HG03439 (cell line): ENCODE measurements around the gene EID3.
A peak's percentile ranks its signal among the peaks of the same experiment; 100 is the strongest.
"Not testable (repeated sequence)": the region's sequence is repeated elsewhere in the genome, so short reads cannot be mapped to it uniquely, and the experiment has no call there.

Experiments
- ATAC-seq: cut with Tn5 transposase; IDR thresholded peaks from one replicate; pipeline ENCODE4 v1.9.1; 2021; ENCODE audit warnings: mild to moderate bottlenecking, moderate library complexity; ENCODE audit not compliant: unreplicated experiment

EID3 gene

DNA sequence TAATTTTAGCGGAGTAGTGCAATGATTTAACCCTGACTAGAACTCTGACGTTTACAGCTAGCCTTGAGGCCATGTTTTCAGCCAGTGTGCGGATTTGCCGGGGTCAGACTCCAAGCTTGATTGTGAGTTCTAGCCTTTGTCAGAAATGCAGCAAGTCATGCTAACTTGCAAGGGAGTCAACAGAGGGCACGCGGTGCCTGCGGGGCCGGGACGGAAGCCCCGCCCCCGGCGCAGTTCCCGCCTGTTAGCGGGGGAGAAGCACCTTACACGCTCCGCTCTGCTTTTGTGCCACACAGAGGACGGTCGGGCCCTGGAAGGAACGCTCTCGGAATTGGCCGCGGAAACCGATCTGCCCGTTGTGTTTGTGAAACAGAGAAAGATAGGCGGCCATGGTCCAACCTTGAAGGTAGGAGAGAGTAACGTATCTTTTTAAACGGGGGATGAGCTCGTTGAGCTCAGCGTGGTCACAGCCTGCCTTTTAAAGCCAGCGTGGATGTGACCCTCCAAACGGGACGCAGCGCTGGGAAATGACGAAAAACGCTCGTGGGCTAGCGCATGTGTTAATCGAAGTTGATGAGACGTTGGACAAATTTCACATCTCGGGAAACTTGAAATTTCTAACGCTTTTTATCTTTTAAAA is 14.8 kb upstream of the EID3 start:
- peak; percentile 46 for ATAC-seq

DNA sequence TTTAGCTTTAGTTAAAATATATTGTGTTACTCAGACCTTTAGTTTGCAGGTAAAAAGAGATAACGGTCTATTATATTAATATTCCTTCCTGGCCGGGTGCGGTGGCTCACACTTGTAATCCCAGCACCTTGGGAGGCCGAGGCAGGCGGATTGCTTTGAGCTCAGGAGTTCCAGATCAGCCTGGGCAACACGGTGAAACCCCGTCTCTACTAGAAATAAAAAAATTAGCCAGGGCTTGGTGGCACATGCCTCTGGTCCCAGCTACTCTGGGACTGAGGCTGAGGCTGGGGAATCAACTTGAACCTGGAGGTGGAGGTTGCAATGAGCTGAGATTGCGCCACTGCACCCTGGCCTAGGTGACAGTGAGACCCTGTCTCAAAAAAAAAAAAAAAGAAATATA is 13.2 kb upstream of the EID3 start:
- ATAC-seq: no peak

DNA sequence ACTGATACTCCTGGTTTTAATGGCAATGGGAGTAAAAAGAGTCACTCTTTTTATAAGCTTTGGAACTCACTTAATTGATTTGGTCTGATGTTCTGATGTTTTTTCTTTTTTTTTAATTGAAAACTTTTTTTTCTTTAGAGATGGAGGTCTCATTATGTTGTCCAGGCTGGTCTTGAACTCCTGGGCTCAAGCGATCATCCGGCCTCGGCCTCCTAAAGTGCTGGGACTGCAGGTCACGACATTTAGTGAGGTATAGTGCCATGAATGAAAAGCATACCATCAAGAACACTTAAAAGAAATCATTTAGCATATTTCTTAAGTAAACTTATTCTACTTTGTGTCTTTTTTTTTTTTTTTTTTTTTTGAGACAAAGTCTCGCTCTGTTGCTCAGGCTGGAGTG is 12.7 kb upstream of the EID3 start:
- no peak for ATAC-seq

- ATAC-seq: no peak
These were observed 11.5 kb upstream of the EID3 start for GRCh38 chr12:104291867-104292524.

GRCh38 chr12:104292872-104293794 is 10.4 kb upstream of the EID3 start:
- no peak for ATAC-seq

DNA sequence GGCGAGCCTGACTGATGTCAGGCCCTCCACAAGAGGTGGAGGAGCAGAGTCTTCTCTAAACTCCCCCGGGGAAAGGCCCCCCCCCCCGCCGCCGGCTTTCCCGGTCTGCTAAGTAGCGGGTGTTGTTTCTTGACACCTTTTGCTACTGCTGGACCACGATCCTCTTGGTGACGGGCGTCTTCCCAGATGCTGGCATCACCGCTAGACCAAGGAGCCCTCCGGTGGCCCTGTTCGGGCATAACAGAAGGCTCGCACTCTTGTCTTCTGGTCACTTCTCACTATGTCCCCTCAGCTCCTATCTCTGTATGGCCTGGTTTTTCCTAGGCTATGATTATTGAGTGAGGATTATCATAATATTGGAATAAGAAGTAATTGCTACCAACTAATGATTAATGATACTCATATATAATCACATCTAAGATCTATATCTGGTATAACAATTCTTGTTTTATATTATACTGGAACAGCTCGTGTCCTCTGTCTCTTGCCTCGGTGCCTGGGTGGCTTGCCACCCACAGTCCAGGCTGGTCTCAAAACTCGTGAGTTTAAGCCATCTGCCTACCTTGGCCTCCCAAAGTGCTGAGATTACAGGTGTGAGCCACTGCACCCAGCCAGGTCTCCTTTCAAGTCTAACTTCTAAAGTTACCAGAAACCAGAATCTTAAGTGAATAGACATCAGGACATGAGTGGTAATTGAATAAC is 9.2 kb upstream of the EID3 start:
- ATAC-seq: not testable (repeated sequence)

DNA sequence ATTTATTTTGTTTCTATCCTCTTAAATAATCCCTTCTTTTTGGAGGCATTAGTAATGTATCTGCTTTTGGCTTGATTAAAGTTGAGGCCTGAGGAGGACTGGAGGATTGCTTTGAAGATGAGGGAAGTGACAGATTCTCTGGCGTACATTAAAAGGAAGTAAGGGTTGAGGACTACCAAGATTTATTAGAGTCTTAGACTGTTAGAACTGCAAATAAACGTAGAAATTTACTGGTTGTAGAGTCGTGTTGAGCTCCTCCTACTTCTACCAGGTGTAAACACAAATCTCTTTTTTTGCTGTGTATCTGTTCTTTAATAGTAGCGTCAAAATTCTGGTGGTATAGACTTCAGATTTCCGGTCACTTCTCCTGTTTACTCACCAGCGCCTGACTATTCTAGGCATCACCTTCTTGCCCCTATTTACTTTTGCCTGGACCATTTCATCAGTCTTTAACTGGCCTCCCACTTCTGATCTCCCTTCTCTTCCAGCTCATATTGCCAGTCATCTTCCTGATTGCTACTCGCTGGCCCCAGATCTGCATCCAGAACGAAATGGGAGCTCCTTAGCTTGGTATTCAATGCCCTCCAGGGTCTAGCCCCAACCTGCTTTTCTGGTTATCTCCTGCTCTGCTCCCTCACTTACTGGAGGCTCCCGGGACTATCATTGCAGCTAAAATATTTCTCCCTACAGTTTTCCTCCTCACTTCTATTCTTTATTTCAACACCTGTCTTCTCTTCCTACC is 8.4 kb upstream of the EID3 start:
- no peak for ATAC-seq

DNA sequence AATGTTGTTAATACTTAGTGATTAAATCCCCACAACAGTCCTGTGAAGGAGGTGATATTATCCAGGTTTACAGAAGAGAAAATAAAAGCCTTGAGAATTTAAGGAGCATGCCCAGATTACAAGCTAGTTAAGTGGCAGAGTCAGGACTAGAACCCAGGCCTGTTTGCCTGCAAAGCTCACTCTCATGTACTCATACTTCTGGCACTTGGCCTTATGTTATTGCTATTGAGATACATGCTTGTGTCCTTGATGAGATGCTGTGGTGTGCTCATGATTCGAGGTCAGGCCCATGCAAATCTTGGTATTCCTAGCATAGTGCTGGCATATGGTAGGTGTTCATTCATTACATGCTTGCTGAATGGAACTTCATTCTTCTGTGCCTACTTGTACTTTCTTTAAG is 7.6 kb upstream of the EID3 start:
- ATAC-seq: no peak

DNA sequence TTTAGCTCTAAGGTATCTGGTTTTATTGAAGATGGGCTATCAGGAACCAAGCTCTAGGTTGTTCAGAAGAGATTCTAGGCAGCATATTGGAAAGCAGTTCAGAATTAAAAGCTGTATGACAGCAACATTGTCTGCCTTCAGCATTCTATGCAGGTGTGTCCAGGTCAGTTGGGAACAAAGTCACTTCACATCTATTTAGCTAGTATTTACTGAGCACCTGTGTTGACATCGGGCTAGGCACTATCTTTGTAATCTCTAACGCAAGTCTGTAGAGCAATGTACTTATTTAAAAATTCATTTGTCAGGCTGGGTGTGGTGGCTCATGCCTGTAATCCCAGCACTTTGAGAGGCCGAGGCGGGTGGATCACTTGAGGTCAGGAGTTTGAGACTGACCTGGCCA is 6.8 kb upstream of the EID3 start:
- ATAC-seq: no peak

GRCh38 chr12:104297477-104298113 is 5.9 kb upstream of the EID3 start:
- ATAC-seq: no peak

DNA sequence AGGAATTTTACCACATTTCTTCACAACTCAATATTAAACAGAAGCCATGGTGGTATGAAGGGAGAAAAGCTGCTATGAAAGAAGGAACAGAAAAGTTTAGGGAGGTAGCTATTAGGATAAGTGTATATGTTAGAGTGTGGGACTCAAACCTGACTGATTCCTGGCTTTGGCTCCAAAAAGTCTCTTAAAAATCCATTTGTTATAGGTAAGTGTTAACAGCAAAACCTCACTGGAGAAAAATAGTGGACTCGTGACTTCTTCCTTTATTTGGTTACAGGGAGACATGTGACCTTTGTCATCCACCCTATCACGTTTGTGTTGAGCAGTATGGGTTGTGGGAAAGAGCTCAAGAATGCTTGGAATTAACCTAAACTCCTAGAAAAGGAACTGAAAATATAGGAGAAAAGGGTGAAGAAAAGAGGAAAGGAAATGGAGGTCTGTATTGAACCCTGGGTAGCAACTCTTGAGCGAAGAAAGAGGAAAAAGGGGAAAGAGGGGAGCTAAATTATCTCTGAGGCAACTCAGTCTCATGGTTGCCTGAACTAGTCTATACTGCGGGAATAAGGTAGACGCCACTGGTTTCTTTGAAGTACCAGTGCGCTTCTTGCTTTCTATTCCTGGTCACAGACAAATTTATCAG is 3.6 kb upstream of the EID3 start:
- no peak for ATAC-seq

GRCh38 chr12:104304261-104305009 is 896 bp downstream of the EID3 start:
- ATAC-seq: no peak

- ATAC-seq: no peak
These were observed 1.8 kb downstream of the EID3 start for GRCh38 chr12:104305349-104305748.

- ATAC-seq: no peak
These were observed 2.8 kb downstream of the EID3 start for GRCh38 chr12:104306376-104306775.

GRCh38 chr12:104306943-104307654 is 3.6 kb downstream of the EID3 start:
- ATAC-seq: no peak

GRCh38 chr12:104307655-104308000 is 4.1 kb downstream of the EID3 start:
- ATAC-seq: no peak

- ATAC-seq: no peak
These were observed 6.0 kb downstream of the EID3 start for GRCh38 chr12:104309446-104309993.
